ENCODE measurements around the gene REXO2. TPM values are rescaled to one million over a fixed set of nuclear protein-coding genes. Genes with fewer than 3 reads are reported as not detected.

REXO2 gene
- total RNA-seq, 1 donor from 2014 or later: 174 TPM

DNA sequence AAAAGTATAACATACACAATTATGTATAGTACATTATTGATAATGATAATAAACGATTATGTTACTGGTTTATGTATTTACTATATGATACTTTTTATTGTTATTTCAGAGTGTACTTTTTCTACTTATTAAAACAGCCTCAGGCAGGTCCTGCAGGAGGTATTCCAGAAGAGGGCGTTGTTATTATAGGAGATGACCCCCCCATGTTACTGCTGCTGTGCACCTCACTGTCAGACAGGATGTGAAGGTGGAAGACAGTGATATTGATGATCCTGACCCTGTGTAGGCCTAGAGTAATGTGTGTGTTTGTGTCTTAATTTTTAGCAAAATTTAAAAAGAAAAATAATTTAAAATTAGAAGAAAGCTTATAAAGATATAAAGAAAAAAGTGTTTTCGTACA, 57.6 kb downstream of the REXO2 start:
- DNase-seq (ENCODE audit: missing footprints) (no peak), ATAC-seq (no peak)
- intact Hi-C loops (cut with DNase I): no loop called here

DNA sequence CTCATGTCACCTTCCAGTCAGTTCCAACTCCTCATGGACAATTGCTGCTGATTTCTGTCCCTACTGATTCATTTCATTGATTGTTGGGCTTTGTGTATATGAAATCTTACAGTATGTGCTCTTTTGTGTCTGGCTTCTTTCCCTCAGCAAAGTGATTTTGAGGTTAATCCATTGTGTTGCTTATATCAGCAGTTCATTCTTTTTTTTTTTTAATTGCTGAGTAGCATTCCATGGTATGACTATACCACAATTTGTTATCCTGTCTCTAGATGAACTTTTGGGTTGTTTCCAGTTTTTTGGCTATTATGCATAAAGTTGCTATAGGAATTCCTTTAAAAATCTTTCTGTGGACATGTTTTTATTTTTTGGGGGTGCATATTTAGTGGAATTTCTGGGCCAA, 60.5 kb downstream of the REXO2 start:
- DNase-seq (ENCODE audit: missing footprints) (no peak), ATAC-seq (no peak)
- intact Hi-C loops (cut with DNase I): no loop called here

Other genes with a start within 250 kb of the REXO2 start
- gene NNMT, start 143.1 kb upstream of the REXO2 start, total RNA-seq: 44.0 TPM
- 9.3 TPM for gene C11orf71, start 39.0 kb upstream of the REXO2 start, total RNA-seq
- 19.6 TPM for gene RBM7, start 38.8 kb upstream of the REXO2 start, total RNA-seq
- not detected for gene NXPE1, start 120.4 kb downstream of the REXO2 start, total RNA-seq
- not detected for gene NXPE4, start 156.3 kb downstream of the REXO2 start, total RNA-seq
- 0.14 TPM for gene NXPE2, start 239.1 kb downstream of the REXO2 start, total RNA-seq

All from Right ventricle myocardium inferior (tissue), 1 donor.